ENCODE measurements around the gene MUC3A. TPM values are rescaled to one million over a fixed set of nuclear protein-coding genes. Genes with fewer than 3 reads are reported as not detected.
"Not testable (repeated sequence)": the region's sequence is repeated elsewhere in the genome, so short reads cannot be mapped to it uniquely, and the experiment has no call there.

The MUC3A gene
- total RNA-seq, 1 experiment from 2014 or later, result 2.0 TPM

- intact Hi-C loops (cut with micrococcal nuclease; ENCODE audit: unreplicated experiment), result no loop called here
- CTCF ChIA-PET, result no interaction called here
- POLR2A ChIA-PET (ENCODE audit: low non-redundant PET), result no interaction called here
These were observed 35.0 kb upstream of the MUC3A start for GRCh38 chr7:100914208-100914878.

GRCh38 chr7:100914879-100915447 is 34.4 kb upstream of the MUC3A start:
- ChIA-PET CTCF (no interaction called here), POLR2A (ENCODE audit: low non-redundant PET) (no interaction called here)
- no TSS peak for BruUV-seq (replicated peaks)
- no peak for DNase-seq (ENCODE audit: low spot score)
- no peaks in the 10 kb centered on the region for H3K27me3 ChIP-seq (replicated peaks; ENCODE audit: insufficient read depth, low read depth, low read length, poor library complexity)
- no peaks in the 10 kb centered on the region for H3K4me1 ChIP-seq (ENCODE audit: insufficient read depth, low read length, poor library complexity, severe bottlenecking)
- H3K27ac ChIP-seq (ENCODE audit: low read depth, low read length, poor library complexity, severe bottlenecking), result no peak overlapping the region
- no peak overlapping the region for H3K4me3 ChIP-seq (ENCODE audit: low read depth, low read length, poor library complexity, severe bottlenecking)
- H3K9me3 ChIP-seq (ENCODE audit: low read depth, low read length, poor library complexity, severe bottlenecking), result no peaks in the 10 kb centered on the region
- intact Hi-C loops (cut with micrococcal nuclease; ENCODE audit: unreplicated experiment), result no loop called here
- TF ChIP-seq EZH2 (IDR thresholded peaks at IDR 0.05; ENCODE audit: borderline replicate concordance, low read depth, low read length, poor library complexity, severe bottlenecking) (no peak), CTCF (conservative IDR thresholded peaks at IDR 0.05; ENCODE audit: low read depth, low read length) (no peak)
- H3K36me3 ChIP-seq (ENCODE audit: insufficient read depth, low read length, poor library complexity, severe bottlenecking), result no peaks in the 10 kb centered on the region

More at GRCh38 chr7:100914208-100914878, 35.0 kb upstream of the MUC3A start:
- no TSS peak for BruUV-seq (replicated peaks)
- Histone ChIP-seq H3K4me1 (ENCODE audit: insufficient read depth, low read length, poor library complexity, severe bottlenecking) (no peaks in the 10 kb centered on the region), H3K4me3 (ENCODE audit: low read depth, low read length, poor library complexity, severe bottlenecking) (no peak overlapping the region), H3K36me3 (ENCODE audit: insufficient read depth, low read length, poor library complexity, severe bottlenecking) (no peaks in the 10 kb centered on the region), H3K27me3 (replicated peaks; ENCODE audit: insufficient read depth, low read depth, low read length, poor library complexity) (no peaks in the 10 kb centered on the region), H3K9me3 (ENCODE audit: low read depth, low read length, poor library complexity, severe bottlenecking) (no peaks in the 10 kb centered on the region), H3K27ac (ENCODE audit: low read depth, low read length, poor library complexity, severe bottlenecking) (no peak overlapping the region)
- no peak for DNase-seq (ENCODE audit: low spot score)
- no peak for TF ChIP-seq CTCF (conservative IDR thresholded peaks at IDR 0.05; ENCODE audit: low read depth, low read length)
- no peak for TF ChIP-seq EZH2 (IDR thresholded peaks at IDR 0.05; ENCODE audit: borderline replicate concordance, low read depth, low read length, poor library complexity, severe bottlenecking)

- DNase-seq (ENCODE audit: low spot score); H3K4me3 ChIP-seq (ENCODE audit: low read depth, low read length, poor library complexity, severe bottlenecking); H3K4me1 ChIP-seq (ENCODE audit: insufficient read depth, low read length, poor library complexity, severe bottlenecking); intact Hi-C loops (cut with micrococcal nuclease; ENCODE audit: unreplicated experiment); H3K27ac ChIP-seq (ENCODE audit: low read depth, low read length, poor library complexity, severe bottlenecking); H3K9me3 ChIP-seq (ENCODE audit: low read depth, low read length, poor library complexity, severe bottlenecking); POLR2A ChIA-PET (ENCODE audit: low non-redundant PET); CTCF ChIA-PET; H3K27me3 ChIP-seq (replicated peaks; ENCODE audit: insufficient read depth, low read depth, low read length, poor library complexity); BruUV-seq (replicated peaks); H3K36me3 ChIP-seq (ENCODE audit: insufficient read depth, low read length, poor library complexity, severe bottlenecking): not testable (repeated sequence)
These were observed 30.0 kb upstream of the MUC3A start for GRCh38 chr7:100919335-100919734.

- intact Hi-C loops (cut with micrococcal nuclease; ENCODE audit: unreplicated experiment); H3K9me3 ChIP-seq (ENCODE audit: low read depth, low read length, poor library complexity, severe bottlenecking); BruUV-seq (replicated peaks); POLR2A ChIA-PET (ENCODE audit: low non-redundant PET); DNase-seq (ENCODE audit: low spot score); CTCF ChIA-PET; H3K36me3 ChIP-seq (ENCODE audit: insufficient read depth, low read length, poor library complexity, severe bottlenecking); H3K4me1 ChIP-seq (ENCODE audit: insufficient read depth, low read length, poor library complexity, severe bottlenecking); H3K27ac ChIP-seq (ENCODE audit: low read depth, low read length, poor library complexity, severe bottlenecking); H3K27me3 ChIP-seq (replicated peaks; ENCODE audit: insufficient read depth, low read depth, low read length, poor library complexity); H3K4me3 ChIP-seq (ENCODE audit: low read depth, low read length, poor library complexity, severe bottlenecking): not testable (repeated sequence)
These were observed 29.4 kb upstream of the MUC3A start for GRCh38 chr7:100919779-100920437.
